Measurements from ENCODE around the gene ZNHIT1.

The ZNHIT1 gene

DNA sequence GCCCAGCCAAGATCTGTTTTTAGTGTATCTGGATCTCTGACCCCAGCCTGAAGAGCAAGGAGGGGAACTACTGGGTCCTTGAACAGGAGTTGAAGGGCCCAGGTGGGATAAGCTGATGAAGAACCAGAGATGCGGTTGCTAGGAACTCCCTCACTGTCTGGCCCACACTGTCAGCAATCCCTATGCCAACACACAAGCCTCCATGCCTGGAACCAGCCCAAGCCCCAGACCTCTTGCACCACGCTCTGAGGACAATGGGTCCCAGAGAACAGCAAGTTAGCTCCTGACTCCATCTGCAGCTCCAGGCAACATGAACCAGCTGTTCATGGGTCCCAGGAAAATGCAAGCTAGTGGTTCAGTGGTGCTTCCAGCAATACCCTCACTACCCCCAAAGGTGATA is 40.3 kb upstream of the ZNHIT1 start:
- TF ChIP-seq, protein P1, sequence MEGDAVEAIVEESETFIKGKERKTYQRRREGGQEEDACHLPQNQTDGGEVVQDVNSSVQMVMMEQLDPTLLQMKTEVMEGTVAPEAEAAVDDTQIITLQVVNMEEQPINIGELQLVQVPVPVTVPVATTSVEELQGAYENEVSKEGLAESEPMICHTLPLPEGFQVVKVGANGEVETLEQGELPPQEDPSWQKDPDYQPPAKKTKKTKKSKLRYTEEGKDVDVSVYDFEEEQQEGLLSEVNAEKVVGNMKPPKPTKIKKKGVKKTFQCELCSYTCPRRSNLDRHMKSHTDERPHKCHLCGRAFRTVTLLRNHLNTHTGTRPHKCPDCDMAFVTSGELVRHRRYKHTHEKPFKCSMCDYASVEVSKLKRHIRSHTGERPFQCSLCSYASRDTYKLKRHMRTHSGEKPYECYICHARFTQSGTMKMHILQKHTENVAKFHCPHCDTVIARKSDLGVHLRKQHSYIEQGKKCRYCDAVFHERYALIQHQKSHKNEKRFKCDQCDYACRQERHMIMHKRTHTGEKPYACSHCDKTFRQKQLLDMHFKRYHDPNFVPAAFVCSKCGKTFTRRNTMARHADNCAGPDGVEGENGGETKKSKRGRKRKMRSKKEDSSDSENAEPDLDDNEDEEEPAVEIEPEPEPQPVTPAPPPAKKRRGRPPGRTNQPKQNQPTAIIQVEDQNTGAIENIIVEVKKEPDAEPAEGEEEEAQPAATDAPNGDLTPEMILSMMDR (IDR thresholded peaks at IDR 0.05; ENCODE audit: low read depth, low read length, missing control alignments) = no peak
- H3K4me3 ChIP-seq (replicated peaks; ENCODE audit: low read depth, low read length) = no peak overlapping the region
- DNase-seq (ENCODE audit: extremely low read depth, low read depth) = no peak

DNA sequence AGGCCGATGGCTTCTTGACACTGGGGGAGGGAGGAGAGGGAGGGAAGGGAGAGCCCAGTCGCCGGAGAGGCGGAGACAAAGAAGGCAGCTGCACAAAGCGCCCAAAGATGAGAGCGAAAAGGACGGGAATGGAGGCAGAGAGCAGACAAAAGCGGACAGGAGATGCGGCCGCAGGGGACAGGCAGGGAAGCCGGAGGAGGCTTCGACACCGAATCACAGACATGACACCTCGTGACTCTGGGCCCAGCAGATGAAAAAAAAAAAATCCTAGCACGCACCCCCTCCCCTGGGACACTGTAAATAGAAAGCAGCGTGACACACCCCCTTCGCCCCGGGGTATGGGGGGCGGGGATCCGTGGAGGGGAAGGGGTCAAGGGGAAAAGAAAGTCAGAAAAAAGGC is 38.8 kb upstream of the ZNHIT1 start:
- TF ChIP-seq, protein P1 (IDR thresholded peaks at IDR 0.05; ENCODE audit: low read depth, low read length, missing control alignments) = no peak
- H3K4me3 ChIP-seq (replicated peaks; ENCODE audit: low read depth, low read length) = no peak overlapping the region
- DNase-seq (ENCODE audit: extremely low read depth, low read depth) = no peak

DNA sequence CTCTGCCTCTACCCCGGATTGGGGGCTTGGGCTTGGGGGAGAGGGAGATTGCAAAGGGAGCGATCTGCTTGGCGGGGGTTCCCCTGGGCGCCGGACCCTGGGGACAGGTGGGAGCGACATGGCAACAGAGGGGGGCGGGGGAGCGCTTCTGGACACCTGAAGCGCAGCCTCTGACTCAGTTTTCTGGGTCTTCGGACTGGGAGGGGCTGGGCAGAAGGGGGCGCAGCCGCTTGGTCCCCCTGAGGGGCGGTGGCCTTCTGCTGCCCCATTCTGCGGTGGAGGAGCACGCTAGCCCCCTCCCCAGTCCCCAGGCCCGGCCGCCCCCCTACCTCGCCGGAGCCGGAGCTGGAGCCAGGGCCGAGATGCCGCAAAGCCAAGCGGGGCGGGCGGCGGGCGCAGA is 38.3 kb upstream of the ZNHIT1 start:
- TF ChIP-seq, protein P1 (IDR thresholded peaks at IDR 0.05; ENCODE audit: low read depth, low read length, missing control alignments) = no peak
- H3K4me3 ChIP-seq (replicated peaks; ENCODE audit: low read depth, low read length) = no peak overlapping the region
- no peak for DNase-seq (ENCODE audit: extremely low read depth, low read depth)

DNA sequence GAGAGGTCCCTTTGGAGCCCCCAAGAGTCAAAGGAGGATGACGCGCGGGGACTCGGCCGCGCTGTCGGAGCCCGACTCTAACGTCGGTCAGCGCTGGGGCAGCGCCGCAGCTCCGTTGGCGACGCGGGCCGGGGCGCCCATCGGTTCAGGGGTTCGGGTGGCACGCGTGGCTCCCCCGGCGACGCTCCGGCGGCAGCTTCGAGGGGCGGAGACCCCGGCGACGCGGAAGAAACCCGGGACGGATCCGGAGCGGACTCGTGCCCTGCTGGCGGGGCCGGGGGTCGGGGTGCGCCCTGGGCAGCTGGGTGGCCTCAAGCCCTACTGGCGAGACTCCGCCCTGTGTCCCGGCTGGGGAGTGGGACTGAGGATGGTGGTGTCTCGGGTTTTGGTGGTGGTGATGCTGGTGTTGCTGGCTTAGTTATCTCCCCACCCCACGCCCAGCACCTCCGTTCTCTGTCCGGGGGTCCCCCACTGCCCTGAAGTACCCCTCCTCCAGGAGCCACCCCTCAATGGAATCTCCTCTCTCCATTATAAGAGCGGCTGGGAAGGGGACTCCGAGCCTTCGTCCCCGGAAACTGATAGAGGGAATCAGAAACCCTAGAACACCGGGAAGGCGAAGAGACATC is 37.7 kb upstream of the ZNHIT1 start, which contains the start of gene NAT16:
Gene NAT16 (minus strand): TSS at position 164 of the 626 bp plus-strand sequence. CDS start 5,486 bp downstream, outside the sequence.
- TF ChIP-seq, protein P1 (IDR thresholded peaks at IDR 0.05; ENCODE audit: low read depth, low read length, missing control alignments) = no peak
- no peak within 1 kb of the TSS for H3K4me3 ChIP-seq (replicated peaks; ENCODE audit: low read depth, low read length)
- no peak for DNase-seq (ENCODE audit: extremely low read depth, low read depth)

DNA sequence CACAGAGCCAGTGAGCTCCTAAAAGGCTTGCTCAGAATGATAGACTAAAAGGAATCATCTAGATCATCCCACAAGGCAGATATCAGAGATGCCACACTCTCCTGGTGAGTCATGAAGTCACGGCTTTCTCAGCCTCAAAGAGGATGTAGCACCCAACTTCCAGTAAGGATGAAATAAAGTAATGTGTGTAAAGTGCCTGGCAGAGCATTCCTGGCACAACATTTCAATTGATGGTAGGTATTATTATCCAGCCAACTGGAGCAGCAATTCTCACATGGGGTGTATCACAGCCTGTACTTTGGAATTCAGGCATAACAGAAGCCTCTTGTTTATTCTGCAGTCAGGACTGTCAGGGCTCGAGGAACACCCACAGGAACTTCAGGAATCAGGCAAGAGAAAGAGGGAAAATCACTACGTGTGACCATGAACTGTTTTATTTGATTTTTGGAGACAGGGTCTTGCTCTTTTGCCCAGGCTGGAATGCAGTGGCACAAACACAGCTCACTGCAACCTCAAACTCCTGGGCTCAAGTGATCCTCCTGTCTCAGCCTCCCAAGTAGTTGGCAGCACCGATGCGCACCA is 32.6 kb upstream of the ZNHIT1 start:
- DNase-seq (ENCODE audit: extremely low read depth, low read depth) = no peak
- H3K4me3 ChIP-seq (replicated peaks; ENCODE audit: low read depth, low read length) = no peak overlapping the region
- TF ChIP-seq, protein P1 (IDR thresholded peaks at IDR 0.05; ENCODE audit: low read depth, low read length, missing control alignments) = no peak

DNA sequence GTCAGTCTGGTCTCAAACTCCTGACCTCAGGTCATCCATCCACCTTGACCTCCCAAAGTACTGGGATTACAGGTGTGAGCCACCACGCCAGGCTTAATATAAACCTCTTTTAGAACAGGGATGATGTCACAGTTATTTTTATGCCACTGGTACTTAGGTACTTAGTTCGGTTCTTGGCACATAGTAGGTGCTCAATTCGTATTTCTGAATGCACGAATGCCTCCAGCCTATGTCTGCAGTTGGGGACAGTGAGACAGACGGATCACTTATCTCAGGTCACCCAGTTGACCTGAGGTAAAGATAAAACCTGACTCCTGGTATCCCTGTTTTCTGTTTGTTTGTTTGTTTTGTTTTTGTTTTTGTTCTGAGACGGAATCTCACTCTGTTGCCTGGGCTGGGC is 31.8 kb upstream of the ZNHIT1 start:
- TF ChIP-seq, protein P1 (IDR thresholded peaks at IDR 0.05; ENCODE audit: low read depth, low read length, missing control alignments) = no peak
- no peak for DNase-seq (ENCODE audit: extremely low read depth, low read depth)
- H3K4me3 ChIP-seq (replicated peaks; ENCODE audit: low read depth, low read length) = no peak overlapping the region

Measured in HFF-Myc (cell line).